Measurements from ENCODE around the gene ADGRG2. TPM values are rescaled to one million over a fixed set of nuclear protein-coding genes. Genes with fewer than 3 reads are reported as not detected.

ADGRG2 gene
- polyA plus RNA-seq, 1 donor from 2014 or later: 0.05 TPM

DNA sequence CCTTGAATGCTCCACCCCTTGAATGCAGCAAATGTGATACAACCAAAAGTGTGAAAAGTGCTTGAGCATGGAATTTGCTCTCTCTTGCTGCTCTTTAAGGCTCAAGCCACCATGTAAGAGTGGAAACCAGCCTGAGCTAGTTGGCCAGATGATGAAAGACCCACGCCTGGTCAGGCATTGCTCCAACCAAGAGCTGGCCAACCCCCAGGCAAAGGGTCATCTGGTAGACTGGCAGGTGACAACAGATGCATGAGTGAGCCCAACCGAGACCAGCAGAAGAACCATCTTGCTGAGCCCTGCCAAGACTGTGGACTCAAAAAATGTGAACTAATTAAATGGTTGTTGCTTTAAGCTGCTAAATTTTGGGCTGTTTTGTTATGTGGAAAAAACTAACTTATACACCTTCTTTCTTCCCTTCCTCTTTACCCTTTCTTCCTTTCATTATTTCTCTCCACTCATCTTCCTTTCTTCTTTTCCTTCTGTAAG lies 32.7 kb downstream of the ADGRG2 start:
- Histone ChIP-seq H3K36me3 (ENCODE audit: insufficient read depth, low read length) (no peaks in the 10 kb centered on the region), H4K20me1 (ENCODE audit: insufficient read depth) (no peaks in the 10 kb centered on the region), H3K27me3 (ENCODE audit: insufficient read depth, low read depth, low read length) (no peaks in the 10 kb centered on the region), H3K9me2 (ENCODE audit: insufficient read depth, low read length) (no peaks in the 10 kb centered on the region), H3K4me3 (ENCODE audit: low read length) (no peak overlapping the region), H3K4me2 (ENCODE audit: low read length) (no peak overlapping the region), H3K27ac (ENCODE audit: low read length) (no peak overlapping the region), H3K9me3 (ENCODE audit: low read length) (no peaks in the 10 kb centered on the region), H3K79me2 (replicated peaks; ENCODE audit: insufficient read depth, low read length) (no peaks in the 10 kb centered on the region), H2AFZ (ENCODE audit: low read depth, low read length) (no peak overlapping the region), H3F3A (ENCODE audit: insufficient read depth, low read length, poor library complexity, severe bottlenecking) (no peaks in the 10 kb centered on the region), H3K9ac (ENCODE audit: low read length) (no peak overlapping the region)
- TF ChIP-seq, protein P1, sequence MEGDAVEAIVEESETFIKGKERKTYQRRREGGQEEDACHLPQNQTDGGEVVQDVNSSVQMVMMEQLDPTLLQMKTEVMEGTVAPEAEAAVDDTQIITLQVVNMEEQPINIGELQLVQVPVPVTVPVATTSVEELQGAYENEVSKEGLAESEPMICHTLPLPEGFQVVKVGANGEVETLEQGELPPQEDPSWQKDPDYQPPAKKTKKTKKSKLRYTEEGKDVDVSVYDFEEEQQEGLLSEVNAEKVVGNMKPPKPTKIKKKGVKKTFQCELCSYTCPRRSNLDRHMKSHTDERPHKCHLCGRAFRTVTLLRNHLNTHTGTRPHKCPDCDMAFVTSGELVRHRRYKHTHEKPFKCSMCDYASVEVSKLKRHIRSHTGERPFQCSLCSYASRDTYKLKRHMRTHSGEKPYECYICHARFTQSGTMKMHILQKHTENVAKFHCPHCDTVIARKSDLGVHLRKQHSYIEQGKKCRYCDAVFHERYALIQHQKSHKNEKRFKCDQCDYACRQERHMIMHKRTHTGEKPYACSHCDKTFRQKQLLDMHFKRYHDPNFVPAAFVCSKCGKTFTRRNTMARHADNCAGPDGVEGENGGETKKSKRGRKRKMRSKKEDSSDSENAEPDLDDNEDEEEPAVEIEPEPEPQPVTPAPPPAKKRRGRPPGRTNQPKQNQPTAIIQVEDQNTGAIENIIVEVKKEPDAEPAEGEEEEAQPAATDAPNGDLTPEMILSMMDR (IDR thresholded peaks at IDR 0.05; ENCODE audit: poor library complexity, severe bottlenecking): no peak
- TF ChIP-seq EZH2 (IDR thresholded peaks at IDR 0.05; ENCODE audit: borderline replicate concordance, insufficient read depth, low read length, poor library complexity, severe bottlenecking) (no peak), RAD21 (conservative IDR thresholded peaks at IDR 0.05) (no peak), TAF1 (IDR thresholded peaks at IDR 0.05; ENCODE audit: low read depth) (no peak), MXI1 (conservative IDR thresholded peaks at IDR 0.05; ENCODE audit: poor library complexity, severe bottlenecking) (no peak), EP300 (conservative IDR thresholded peaks at IDR 0.05; ENCODE audit: poor library complexity, severe bottlenecking) (no peak)
- TF ChIP-seq, protein P2, sequence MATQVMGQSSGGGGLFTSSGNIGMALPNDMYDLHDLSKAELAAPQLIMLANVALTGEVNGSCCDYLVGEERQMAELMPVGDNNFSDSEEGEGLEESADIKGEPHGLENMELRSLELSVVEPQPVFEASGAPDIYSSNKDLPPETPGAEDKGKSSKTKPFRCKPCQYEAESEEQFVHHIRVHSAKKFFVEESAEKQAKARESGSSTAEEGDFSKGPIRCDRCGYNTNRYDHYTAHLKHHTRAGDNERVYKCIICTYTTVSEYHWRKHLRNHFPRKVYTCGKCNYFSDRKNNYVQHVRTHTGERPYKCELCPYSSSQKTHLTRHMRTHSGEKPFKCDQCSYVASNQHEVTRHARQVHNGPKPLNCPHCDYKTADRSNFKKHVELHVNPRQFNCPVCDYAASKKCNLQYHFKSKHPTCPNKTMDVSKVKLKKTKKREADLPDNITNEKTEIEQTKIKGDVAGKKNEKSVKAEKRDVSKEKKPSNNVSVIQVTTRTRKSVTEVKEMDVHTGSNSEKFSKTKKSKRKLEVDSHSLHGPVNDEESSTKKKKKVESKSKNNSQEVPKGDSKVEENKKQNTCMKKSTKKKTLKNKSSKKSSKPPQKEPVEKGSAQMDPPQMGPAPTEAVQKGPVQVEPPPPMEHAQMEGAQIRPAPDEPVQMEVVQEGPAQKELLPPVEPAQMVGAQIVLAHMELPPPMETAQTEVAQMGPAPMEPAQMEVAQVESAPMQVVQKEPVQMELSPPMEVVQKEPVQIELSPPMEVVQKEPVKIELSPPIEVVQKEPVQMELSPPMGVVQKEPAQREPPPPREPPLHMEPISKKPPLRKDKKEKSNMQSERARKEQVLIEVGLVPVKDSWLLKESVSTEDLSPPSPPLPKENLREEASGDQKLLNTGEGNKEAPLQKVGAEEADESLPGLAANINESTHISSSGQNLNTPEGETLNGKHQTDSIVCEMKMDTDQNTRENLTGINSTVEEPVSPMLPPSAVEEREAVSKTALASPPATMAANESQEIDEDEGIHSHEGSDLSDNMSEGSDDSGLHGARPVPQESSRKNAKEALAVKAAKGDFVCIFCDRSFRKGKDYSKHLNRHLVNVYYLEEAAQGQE (IDR thresholded peaks at IDR 0.05; ENCODE audit: borderline replicate concordance): no peak

DNA sequence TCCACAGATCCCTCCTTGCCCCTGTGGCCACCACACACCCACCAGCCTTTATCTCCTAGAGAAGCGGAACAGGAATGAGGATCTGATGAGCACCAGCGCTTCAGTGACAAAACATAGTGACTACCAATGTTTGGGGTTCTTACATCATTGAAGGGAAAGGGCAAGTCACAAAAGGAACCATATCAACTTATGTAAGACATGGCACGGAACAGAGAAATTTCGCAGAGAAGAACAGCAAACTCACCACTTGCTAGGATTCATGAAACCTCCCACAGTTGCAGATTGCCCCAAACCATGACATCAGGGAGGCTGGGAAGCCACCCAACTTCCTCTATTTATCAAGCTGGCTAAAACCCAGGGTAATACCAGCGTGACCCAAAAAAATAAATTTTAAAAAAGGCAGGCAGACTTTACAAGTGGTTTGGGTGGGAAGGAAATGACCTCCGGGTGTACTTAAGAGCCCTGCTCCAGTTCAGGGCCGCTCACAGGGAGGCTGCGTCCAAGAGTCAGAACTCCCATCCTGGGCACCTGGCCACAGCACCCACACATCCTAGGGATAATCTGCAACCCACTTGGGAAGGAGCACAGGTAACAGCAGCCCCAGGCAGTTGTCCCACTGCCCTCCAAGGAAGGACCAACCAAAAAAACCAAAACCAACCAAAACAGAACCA lies 36.0 kb downstream of the ADGRG2 start:
- Histone ChIP-seq H3K9me2 (ENCODE audit: insufficient read depth, low read length) (no peaks in the 10 kb centered on the region), H3K9me3 (ENCODE audit: low read length) (no peaks in the 10 kb centered on the region), H3K9ac (ENCODE audit: low read length) (no peak overlapping the region), H3K36me3 (ENCODE audit: insufficient read depth, low read length) (no peaks in the 10 kb centered on the region), H3K4me2 (ENCODE audit: low read length) (no peak overlapping the region), H3K27me3 (ENCODE audit: insufficient read depth, low read depth, low read length) (no peaks in the 10 kb centered on the region), H2AFZ (ENCODE audit: low read depth, low read length) (no peak overlapping the region), H3K79me2 (replicated peaks; ENCODE audit: insufficient read depth, low read length) (no peaks in the 10 kb centered on the region), H3K4me3 (ENCODE audit: low read length) (no peak overlapping the region), H3K27ac (ENCODE audit: low read length) (no peak overlapping the region), H3F3A (ENCODE audit: insufficient read depth, low read length, poor library complexity, severe bottlenecking) (no peaks in the 10 kb centered on the region), H4K20me1 (ENCODE audit: insufficient read depth) (no peaks in the 10 kb centered on the region)
- TF ChIP-seq, protein P2 (IDR thresholded peaks at IDR 0.05; ENCODE audit: borderline replicate concordance): no peak
- no peak for TF ChIP-seq EP300 (conservative IDR thresholded peaks at IDR 0.05; ENCODE audit: poor library complexity, severe bottlenecking)
- TF ChIP-seq SMC3 (conservative IDR thresholded peaks at IDR 0.05; ENCODE audit: poor library complexity): no peak
- TF ChIP-seq MXI1 (conservative IDR thresholded peaks at IDR 0.05; ENCODE audit: poor library complexity, severe bottlenecking): no peak
- TF ChIP-seq TAF1 (IDR thresholded peaks at IDR 0.05; ENCODE audit: low read depth): no peak
